A549 (cell line): ENCODE data around the gene UNKL. TPM values are rescaled to one million over a fixed set of nuclear protein-coding genes. Genes with fewer than 3 reads are reported as not detected.

Experiments used
- ATAC-seq, 2 experiments: fragments of 200-7000 bp in 1 of 2; fragments of >200 bp in 1 of 2; cut with Nextera tagmentation in 1 of 2; cut with Tn5 transposase in 1 of 2; 3 replicates each; pipeline versions ENCODE4 v1.8.0 to v1.9.1; 2018 to 2020; ENCODE audit warnings: mild to moderate bottlenecking in 1 of 2, moderate library complexity in 1 of 2
- CTCF ChIA-PET: fragments of 300-600 bp; sonication (Branson Sonifier 250); formaldehyde crosslinking; extraction: SDS; loops from one replicate; lab custom pipeline; 2021; ENCODE audit warnings: antibody characterized with exemption, inconsistent platforms; lab: Yijun Ruan, JAX
- POLR2A ChIA-PET: fragments of 350-600 bp; formaldehyde crosslinking; extraction: SDS; loops from one replicate; lab custom pipeline; 2021; ENCODE audit warnings: antibody characterized with exemption, inconsistent platforms; lab: Yijun Ruan, JAX
- DNase-seq, 2 experiments: peaks; one replicate each; pipeline versions ENCODE4 v3.0.0 to v3.0.0-alpha.2; 2011 to 2016; ENCODE audit warnings: low read depth in 1 of 2, low spot score in 1 of 2
- FAIRE-seq: peaks from 2 replicates; lab custom pipeline; 2011; peaks lifted over from hg19 to GRCh38; lab: Jason Lieb, UNC
- H3K27ac ChIP-seq, 2 experiments: fragments of >200 bp; sonication (Bioruptor Twin); formaldehyde crosslinking; 3 replicates each; pipeline ENCODE4 v1.5.1; 2016 to 2017
- H3K4me1 ChIP-seq: fragments of >200 bp; sonication (Bioruptor Twin); formaldehyde crosslinking; 3 replicates; pipeline ENCODE4 v1.6.1; 2016
- H3K4me2 ChIP-seq: fragments of >200 bp; sonication (Bioruptor Twin); formaldehyde crosslinking; 3 replicates; pipeline ENCODE4 v1.6.1; 2016
- H3K4me3 ChIP-seq: fragments of >200 bp; sonication (Bioruptor Twin); formaldehyde crosslinking; 3 replicates; pipeline ENCODE4 v1.5.1; 2016
- H3K9me3 ChIP-seq: fragments of >200 bp; sonication (Bioruptor Twin); formaldehyde crosslinking; 3 replicates; pipeline ENCODE4 v1.6.1; 2016
- CBX2 ChIP-seq: fragments of 200-600 bp; sonication (generic); IDR thresholded peaks from 2 replicates; pipeline ENCODE4 v1.6.1; 2016; ENCODE audit warnings: low read depth, mild to moderate bottlenecking, borderline replicate concordance
- CEBPB ChIP-seq, 2 experiments: fragments of >200 bp in 1 of 2; sonication (Bioruptor Twin) in 1 of 2; formaldehyde crosslinking in 1 of 2; IDR thresholded peaks; 2 replicates each; pipeline ENCODE4 v1.6.1; 2012 to 2016
- FOSB ChIP-seq: fragments of 250-450 bp; sonication (Bioruptor Pico); IDR thresholded peaks from 2 replicates; pipeline ENCODE4 v1.5.0; 2020; ENCODE audit warnings: mild to moderate bottlenecking, moderate library complexity
- FOXS1 ChIP-seq: fragments of 250-450 bp; sonication (Bioruptor Pico); IDR thresholded peaks from 2 replicates; pipeline ENCODE4 v1.5.0; 2020; ENCODE audit warnings: mild to moderate bottlenecking, moderate library complexity
- GATA3 ChIP-seq: IDR thresholded peaks from 2 replicates; pipeline ENCODE4 v1.6.1; 2012; ENCODE audit warnings: borderline replicate concordance
- HOXB13 ChIP-seq: fragments of 250-450 bp; sonication (Bioruptor Pico); IDR thresholded peaks from 2 replicates; pipeline ENCODE4 v1.5.0; 2020; ENCODE audit warnings: low read depth, mild to moderate bottlenecking, moderate library complexity
- HOXB5 ChIP-seq: fragments of 250-450 bp; sonication (Bioruptor Pico); IDR thresholded peaks from 2 replicates; pipeline ENCODE4 v1.5.0; 2020; ENCODE audit warnings: mild to moderate bottlenecking, moderate library complexity
- JUNB ChIP-seq: fragments of >200 bp; sonication (Bioruptor Twin); formaldehyde crosslinking; IDR thresholded peaks from 2 replicates; pipeline ENCODE4 v1.6.1; 2016
- KDM1A ChIP-seq: fragments of 200-600 bp; sonication (generic); IDR thresholded peaks from 2 replicates; pipeline ENCODE4 v1.6.1; 2016; ENCODE audit warnings: low read depth, mild to moderate bottlenecking
- KDM5A ChIP-seq: fragments of 200-600 bp; sonication (generic); IDR thresholded peaks from 2 replicates; pipeline ENCODE4 v1.6.1; 2016; ENCODE audit warnings: antibody characterized with exemption, mild to moderate bottlenecking
- MAFK ChIP-seq: fragments of 450-650 bp; IDR thresholded peaks from 2 replicates; pipeline ENCODE4 v1.6.1; 2014; ENCODE audit not compliant: partially characterized antibody
- NPAS2 ChIP-seq: fragments of 250-450 bp; sonication (Bioruptor Pico); IDR thresholded peaks from 2 replicates; pipeline ENCODE4 v1.8.0; 2022; ENCODE audit warnings: mild to moderate bottlenecking, moderate library complexity, borderline replicate concordance
- NR3C1 ChIP-seq: fragments of >200 bp; sonication (Bioruptor Twin); formaldehyde crosslinking; IDR thresholded peaks from 3 replicates; pipeline ENCODE4 v1.6.1; 2017
- PHF8 ChIP-seq: fragments of 200-600 bp; sonication (generic); IDR thresholded peaks from 2 replicates; pipeline ENCODE4 v1.6.1; 2016; ENCODE audit warnings: low read depth, mild to moderate bottlenecking, antibody characterized with exemption, moderate library complexity, borderline replicate concordance
- RARB ChIP-seq: fragments of 250-450 bp; sonication (Bioruptor Pico); IDR thresholded peaks from 2 replicates; pipeline ENCODE4 v1.8.0; 2021; ENCODE audit warnings: mild to moderate bottlenecking, moderate library complexity
- RFX5 ChIP-seq: fragments of 450-650 bp; IDR thresholded peaks from 2 replicates; pipeline ENCODE4 v1.7.1; 2014; ENCODE audit warnings: antibody characterized with exemption, mild to moderate bottlenecking, moderate library complexity
- RNF2 ChIP-seq: fragments of 200-600 bp; sonication (generic); IDR thresholded peaks from 2 replicates; pipeline ENCODE4 v1.6.1; 2016; ENCODE audit warnings: low read depth, mild to moderate bottlenecking, antibody characterized with exemption, moderate library complexity, borderline replicate concordance
- SMC3 ChIP-seq: fragments of >200 bp; sonication (Bioruptor Twin); formaldehyde crosslinking; IDR thresholded peaks from 3 replicates; pipeline ENCODE4 v1.6.1; 2018; ENCODE audit warnings: inconsistent platforms
- TFCP2L1 ChIP-seq: fragments of 250-450 bp; sonication (Bioruptor Pico); IDR thresholded peaks from 2 replicates; pipeline ENCODE4 v1.5.0; 2021; ENCODE audit warnings: mild to moderate bottlenecking
- TP53 ChIP-seq: fragments of 250-450 bp; sonication (Bioruptor Pico); IDR thresholded peaks from 2 replicates; pipeline ENCODE4 v1.5.0; 2021; ENCODE audit warnings: mild to moderate bottlenecking, moderate library complexity
- ZNF302 ChIP-seq: fragments of 250-450 bp; sonication (Bioruptor Pico); IDR thresholded peaks from 2 replicates; pipeline ENCODE4 v1.9.0; 2021; ENCODE audit warnings: inconsistent platforms, mild to moderate bottlenecking, moderate library complexity
- WGBS: methylation state at CpG from one replicate; pipeline ENCODE4 v1.1.6; 2017; ENCODE audit errors: missing lambda C conversion rate; 5-methylcytosine and 5-hydroxymethylcytosine counted together
- polyA plus RNA-seq, 4 experiments: library from polyadenylated mRNA; depleted of rRNA in 3 of 4; stranded (reverse); fragments of >200 nt; fragmentation: RNase III in 1 of 4; extraction: RNeasy Plus Mini Kit Qiagen cat#74134 plus additional on column Dnase treatment in 1 of 4; gene quantifications; 2 replicates in 3 of 4; 3 replicates in 1 of 4; pipeline ENCODE4 v1.2.3, GENCODE V29; 2011 to 2017
- TF ChIP-seq, protein P1 (sequence below): IDR thresholded peaks from 2 replicates; pipeline ENCODE4 v1.6.1; 2012
- TF ChIP-seq, protein P2 (sequence below): IDR thresholded peaks from 2 replicates; pipeline ENCODE4 v1.6.1; 2012
- TF ChIP-seq, protein P3 (sequence below): fragments of >200 bp; sonication (Bioruptor Twin); formaldehyde crosslinking; IDR thresholded peaks from 2 replicates; pipeline ENCODE4 v1.6.1; 2016
- TF ChIP-seq, protein P4 (sequence below): fragments of >200 bp; sonication (Bioruptor Twin); formaldehyde crosslinking; IDR thresholded peaks from 3 replicates; pipeline ENCODE4 v1.5.1; 2016
- TF ChIP-seq, protein P5 (sequence below): IDR thresholded peaks from 2 replicates; pipeline ENCODE4 v1.6.1; 2012; ENCODE audit warnings: low read depth, borderline replicate concordance
- TF ChIP-seq, protein P6 (sequence below): fragments of 200-600 bp; sonication (generic); IDR thresholded peaks from 2 replicates; pipeline ENCODE4 v1.6.1; 2016; ENCODE audit warnings: antibody characterized with exemption, mild to moderate bottlenecking, moderate library complexity

Gene UNKL
- polyA plus RNA-seq, 2 of the 4 experiments (the other 2 are of a cell fraction): 20.7 to 37.6 TPM

DNA sequence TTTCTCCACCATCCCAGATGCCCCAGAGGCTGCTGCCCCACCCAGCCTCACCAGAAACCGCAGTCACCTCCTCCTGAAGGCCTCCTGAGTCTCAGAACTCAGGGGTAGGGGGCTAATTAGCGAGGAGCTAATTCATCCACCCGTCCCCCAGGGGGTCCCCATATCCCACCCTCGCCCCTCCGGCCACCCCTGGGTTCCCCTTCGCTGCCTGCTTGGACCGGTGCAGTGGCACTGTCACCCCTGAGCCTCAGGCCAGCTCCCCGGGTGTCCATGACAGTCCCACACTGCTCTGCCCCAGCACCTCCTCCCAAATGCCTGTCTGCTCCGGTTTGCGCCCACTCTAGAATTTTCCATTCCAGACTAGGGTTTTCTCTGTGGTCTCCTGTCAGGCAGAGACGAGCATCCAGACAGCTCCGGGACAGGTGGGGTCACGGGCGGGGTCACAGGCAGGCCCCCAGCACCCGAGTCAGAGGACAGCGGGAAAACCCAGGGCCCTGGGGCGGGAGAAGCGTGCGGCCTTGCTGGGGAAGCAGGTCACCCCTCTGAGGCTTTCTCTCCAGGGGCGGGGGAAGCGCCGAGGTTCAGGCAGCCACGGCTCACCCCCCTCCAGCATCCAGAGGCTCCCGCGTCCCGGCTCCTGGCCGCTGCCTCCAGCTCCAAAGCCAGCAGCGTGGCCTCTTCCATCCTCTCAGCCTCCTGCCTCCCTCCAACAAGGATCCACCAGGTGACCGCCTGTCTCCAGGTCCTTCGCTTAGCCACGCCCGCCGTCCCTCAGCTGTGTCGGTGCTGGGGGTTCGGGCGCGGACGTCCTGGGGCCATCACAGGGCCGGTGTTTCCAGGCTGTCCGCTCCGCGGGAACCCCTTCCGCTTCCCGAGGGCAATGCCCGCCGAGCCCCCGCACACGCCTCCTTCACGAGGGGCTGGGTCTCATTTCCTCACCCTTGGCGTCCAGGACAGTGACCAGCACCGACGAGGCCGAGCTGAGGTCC lies 13.3 kb upstream of the UNKL start:
- Histone ChIP-seq H3K9me3 (no peaks in the 10 kb centered on the region), H3K27ac (peak overlapping the region; percentile 47 to 71; a peak in 5 of 6 replicates), H3K4me2 (peak overlapping the region; percentile 39; the same call in 2 of the 3 replicates), H3K4me1 (peaks cover 10% of the 10 kb centered on the region; the same call in 2 of the 3 replicates), H3K4me3 (no peak overlapping the region)
- TF ChIP-seq RARB (CRISPR knock-in tag): no peak
- TF ChIP-seq CBX2: no peak
- TF ChIP-seq SMC3: no peak
- TF ChIP-seq, protein P1, sequence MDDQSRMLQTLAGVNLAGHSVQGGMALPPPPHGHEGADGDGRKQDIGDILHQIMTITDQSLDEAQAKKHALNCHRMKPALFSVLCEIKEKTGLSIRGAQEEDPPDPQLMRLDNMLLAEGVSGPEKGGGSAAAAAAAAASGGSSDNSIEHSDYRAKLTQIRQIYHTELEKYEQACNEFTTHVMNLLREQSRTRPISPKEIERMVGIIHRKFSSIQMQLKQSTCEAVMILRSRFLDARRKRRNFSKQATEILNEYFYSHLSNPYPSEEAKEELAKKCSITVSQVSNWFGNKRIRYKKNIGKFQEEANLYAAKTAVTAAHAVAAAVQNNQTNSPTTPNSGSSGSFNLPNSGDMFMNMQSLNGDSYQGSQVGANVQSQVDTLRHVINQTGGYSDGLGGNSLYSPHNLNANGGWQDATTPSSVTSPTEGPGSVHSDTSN: no peak
- TF ChIP-seq KDM1A: no peak
- TF ChIP-seq, protein P2, sequence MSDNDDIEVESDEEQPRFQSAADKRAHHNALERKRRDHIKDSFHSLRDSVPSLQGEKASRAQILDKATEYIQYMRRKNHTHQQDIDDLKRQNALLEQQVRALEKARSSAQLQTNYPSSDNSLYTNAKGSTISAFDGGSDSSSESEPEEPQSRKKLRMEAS: no peak
- TF ChIP-seq HOXB13 (CRISPR knock-in tag): no peak
- no peak for TF ChIP-seq TP53 (CRISPR knock-in tag)
- no peak for TF ChIP-seq FOSB (CRISPR knock-in tag)
- TF ChIP-seq RNF2: no peak
- no peak for TF ChIP-seq HOXB5 (CRISPR knock-in tag)
- no peak for TF ChIP-seq ZNF302 (CRISPR knock-in tag)
- no peak for TF ChIP-seq MAFK
- no peak for TF ChIP-seq NR3C1
- TF ChIP-seq, protein P3, sequence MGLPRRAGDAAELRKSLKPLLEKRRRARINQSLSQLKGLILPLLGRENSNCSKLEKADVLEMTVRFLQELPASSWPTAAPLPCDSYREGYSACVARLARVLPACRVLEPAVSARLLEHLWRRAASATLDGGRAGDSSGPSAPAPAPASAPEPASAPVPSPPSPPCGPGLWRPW: no peak
- no peak for TF ChIP-seq PHF8
- TF ChIP-seq GATA3: no peak
- no peak for TF ChIP-seq TFCP2L1
- TF ChIP-seq, protein P4, sequence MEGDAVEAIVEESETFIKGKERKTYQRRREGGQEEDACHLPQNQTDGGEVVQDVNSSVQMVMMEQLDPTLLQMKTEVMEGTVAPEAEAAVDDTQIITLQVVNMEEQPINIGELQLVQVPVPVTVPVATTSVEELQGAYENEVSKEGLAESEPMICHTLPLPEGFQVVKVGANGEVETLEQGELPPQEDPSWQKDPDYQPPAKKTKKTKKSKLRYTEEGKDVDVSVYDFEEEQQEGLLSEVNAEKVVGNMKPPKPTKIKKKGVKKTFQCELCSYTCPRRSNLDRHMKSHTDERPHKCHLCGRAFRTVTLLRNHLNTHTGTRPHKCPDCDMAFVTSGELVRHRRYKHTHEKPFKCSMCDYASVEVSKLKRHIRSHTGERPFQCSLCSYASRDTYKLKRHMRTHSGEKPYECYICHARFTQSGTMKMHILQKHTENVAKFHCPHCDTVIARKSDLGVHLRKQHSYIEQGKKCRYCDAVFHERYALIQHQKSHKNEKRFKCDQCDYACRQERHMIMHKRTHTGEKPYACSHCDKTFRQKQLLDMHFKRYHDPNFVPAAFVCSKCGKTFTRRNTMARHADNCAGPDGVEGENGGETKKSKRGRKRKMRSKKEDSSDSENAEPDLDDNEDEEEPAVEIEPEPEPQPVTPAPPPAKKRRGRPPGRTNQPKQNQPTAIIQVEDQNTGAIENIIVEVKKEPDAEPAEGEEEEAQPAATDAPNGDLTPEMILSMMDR: no peak
- no peak for TF ChIP-seq FOXS1 (CRISPR knock-in tag)
- DNase-seq: no peak
- no peak for ATAC-seq
- POLR2A ChIA-PET: interaction anchor here (1.4 kb wide), 1 partner anchor 183 kb away, joined by 3 read pairs; no protein-coding TSS in a partner anchor
- CTCF ChIA-PET: interaction anchor here (0.7 to 5.6 kb wide), 9 partner anchors 10 to 89 kb away, joined by 3 to 57 read pairs (median 3); partner anchors contain the start of gene CCDC154
- FAIRE-seq: no peak
- 83% methylated on average over 46 of the region's 53 CpGs for WGBS

DNA sequence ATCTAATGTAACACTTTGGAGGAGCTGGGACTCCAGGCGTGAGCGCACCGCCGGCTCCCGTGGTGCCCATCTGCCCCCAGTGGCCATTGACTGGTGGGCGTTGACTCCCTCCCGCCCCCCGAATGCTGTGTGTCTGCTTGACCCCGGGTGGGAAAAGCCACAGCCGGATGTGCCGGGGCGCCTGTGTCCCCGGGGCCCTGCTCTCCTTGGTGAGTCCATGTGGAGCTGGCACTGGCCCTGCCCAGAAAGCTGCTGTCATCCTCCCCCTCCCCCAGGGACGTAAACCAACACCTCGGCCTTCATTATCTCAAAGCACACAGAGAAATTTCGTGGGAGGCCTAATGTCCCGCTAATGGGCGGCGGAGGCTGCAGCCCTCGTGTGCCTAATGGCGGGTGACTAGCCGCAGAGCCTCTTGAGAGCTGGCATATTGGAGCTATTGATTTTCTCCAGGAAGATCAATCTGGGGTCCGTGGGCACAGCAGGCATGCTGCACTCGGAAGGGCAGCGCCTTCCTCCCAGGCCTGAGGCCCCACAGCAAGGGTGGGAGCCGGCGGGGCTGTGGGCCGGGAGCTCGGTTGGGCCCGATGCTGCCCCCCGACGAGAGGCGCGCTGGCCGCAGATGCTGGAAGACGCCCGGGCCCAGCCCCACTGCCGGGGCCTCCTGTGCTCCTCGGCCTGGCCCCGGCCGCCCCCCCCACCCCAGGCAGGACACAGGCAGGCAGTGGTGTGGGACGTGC lies 12.4 kb upstream of the UNKL start:
- ATAC-seq: no peak
- no peak for DNase-seq
- ChIA-PET POLR2A (no interaction called here), CTCF (interaction anchor here (1.2 to 5.6 kb wide), 4 partner anchors 9 to 89 kb away, joined by 3 to 57 read pairs (median 6); partner anchors contain the start of gene CCDC154)
- Histone ChIP-seq H3K27ac (peak overlapping the region in 1 of 2 experiments; percentile 20; a peak in 1 of 6 replicates), H3K4me2 (no peak overlapping the region), H3K4me3 (no peak overlapping the region), H3K4me1 (peaks cover 10% of the 10 kb centered on the region; the same call in 2 of the 3 replicates), H3K9me3 (no peaks in the 10 kb centered on the region)
- 92% methylated on average over 23 of the region's 42 CpGs for WGBS
- no peak for FAIRE-seq
- TF ChIP-seq SMC3 (no peak), RFX5 (no peak), PHF8 (no peak), JUNB (no peak), CEBPB (IDR thresholded peaks at IDR 0.05) (no peak), KDM5A (no peak), NPAS2 (CRISPR knock-in tag) (no peak)
- TF ChIP-seq, protein P5, sequence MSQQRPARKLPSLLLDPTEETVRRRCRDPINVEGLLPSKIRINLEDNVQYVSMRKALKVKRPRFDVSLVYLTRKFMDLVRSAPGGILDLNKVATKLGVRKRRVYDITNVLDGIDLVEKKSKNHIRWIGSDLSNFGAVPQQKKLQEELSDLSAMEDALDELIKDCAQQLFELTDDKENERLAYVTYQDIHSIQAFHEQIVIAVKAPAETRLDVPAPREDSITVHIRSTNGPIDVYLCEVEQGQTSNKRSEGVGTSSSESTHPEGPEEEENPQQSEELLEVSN: no peak
- TF ChIP-seq, protein P6, sequence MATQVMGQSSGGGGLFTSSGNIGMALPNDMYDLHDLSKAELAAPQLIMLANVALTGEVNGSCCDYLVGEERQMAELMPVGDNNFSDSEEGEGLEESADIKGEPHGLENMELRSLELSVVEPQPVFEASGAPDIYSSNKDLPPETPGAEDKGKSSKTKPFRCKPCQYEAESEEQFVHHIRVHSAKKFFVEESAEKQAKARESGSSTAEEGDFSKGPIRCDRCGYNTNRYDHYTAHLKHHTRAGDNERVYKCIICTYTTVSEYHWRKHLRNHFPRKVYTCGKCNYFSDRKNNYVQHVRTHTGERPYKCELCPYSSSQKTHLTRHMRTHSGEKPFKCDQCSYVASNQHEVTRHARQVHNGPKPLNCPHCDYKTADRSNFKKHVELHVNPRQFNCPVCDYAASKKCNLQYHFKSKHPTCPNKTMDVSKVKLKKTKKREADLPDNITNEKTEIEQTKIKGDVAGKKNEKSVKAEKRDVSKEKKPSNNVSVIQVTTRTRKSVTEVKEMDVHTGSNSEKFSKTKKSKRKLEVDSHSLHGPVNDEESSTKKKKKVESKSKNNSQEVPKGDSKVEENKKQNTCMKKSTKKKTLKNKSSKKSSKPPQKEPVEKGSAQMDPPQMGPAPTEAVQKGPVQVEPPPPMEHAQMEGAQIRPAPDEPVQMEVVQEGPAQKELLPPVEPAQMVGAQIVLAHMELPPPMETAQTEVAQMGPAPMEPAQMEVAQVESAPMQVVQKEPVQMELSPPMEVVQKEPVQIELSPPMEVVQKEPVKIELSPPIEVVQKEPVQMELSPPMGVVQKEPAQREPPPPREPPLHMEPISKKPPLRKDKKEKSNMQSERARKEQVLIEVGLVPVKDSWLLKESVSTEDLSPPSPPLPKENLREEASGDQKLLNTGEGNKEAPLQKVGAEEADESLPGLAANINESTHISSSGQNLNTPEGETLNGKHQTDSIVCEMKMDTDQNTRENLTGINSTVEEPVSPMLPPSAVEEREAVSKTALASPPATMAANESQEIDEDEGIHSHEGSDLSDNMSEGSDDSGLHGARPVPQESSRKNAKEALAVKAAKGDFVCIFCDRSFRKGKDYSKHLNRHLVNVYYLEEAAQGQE: no peak
